ENCODE measurements around the gene ZNF397. TPM values are rescaled to one million over a fixed set of nuclear protein-coding genes. Genes with fewer than 3 reads are reported as not detected.
A peak's percentile ranks its signal among the peaks of the same experiment; 100 is the strongest.

The ZNF397 gene
- total and polyA plus RNA-seq, 2 experiments from 2014 or later: 6.5 to 10.6 TPM

GRCh38 chr18:35291166-35291565, 50.3 kb downstream of the ZNF397 start:
- H3K27ac ChIP-seq: no peak overlapping the region
- H3K36me3 ChIP-seq (ENCODE audit: low read depth): peaks cover 12% of the 10 kb centered on the region
- H3K9ac ChIP-seq: peak overlapping the region; percentile 95
- in situ Hi-C loops (cut with MboI): no loop called here
- no peak for DNase-seq
- H3K9me2 ChIP-seq (ENCODE audit: insufficient read depth): no peaks in the 10 kb centered on the region
- no peaks in the 10 kb centered on the region for H3K27me3 ChIP-seq (replicated peaks; ENCODE audit: insufficient read depth)
- peak overlapping the region; percentile 76 for H3K4me2 ChIP-seq (ENCODE audit: unreplicated experiment)
- WGBS, 2 experiments (ENCODE audit: low coverage in 1 of 2, low lambda C conversion rate in 2 of 2, missing lambda C conversion rate in 2 of 2): 92 to 93% methylated on average over 2 of the region's 2 CpGs
- H2AFZ ChIP-seq: peak overlapping the region; percentile 94; the same call in 1 of the 2 replicates
- no peaks in the 10 kb centered on the region for H4K20me1 ChIP-seq (ENCODE audit: insufficient read depth)
- H3F3A ChIP-seq (ENCODE audit: insufficient read depth): peaks cover 6% of the 10 kb centered on the region; the same call in 1 of the 2 replicates
- H3K9me3 ChIP-seq (ENCODE audit: low read depth): no peaks in the 10 kb centered on the region
- peaks cover 11% of the 10 kb centered on the region for H3K4me1 ChIP-seq (ENCODE audit: insufficient read depth)
- H3K4me3 ChIP-seq: peak overlapping the region; percentile 97
- H3K79me2 ChIP-seq (ENCODE audit: insufficient read depth): peaks cover 98% of the 10 kb centered on the region
- TF ChIP-seq EZH2phosphoT487 (IDR thresholded peaks at IDR 0.05; ENCODE audit: insufficient read depth, low read depth) (no peak), EZH2 (IDR thresholded peaks at IDR 0.05; ENCODE audit: insufficient read depth, poor library complexity, severe bottlenecking) (no peak)

GRCh38 chr18:35296060-35296459, 55.2 kb downstream of the ZNF397 start:
- no peak for DNase-seq
- WGBS, 2 experiments (ENCODE audit: low coverage in 1 of 2, low lambda C conversion rate in 2 of 2, missing lambda C conversion rate in 2 of 2): 93 to 97% methylated on average over 2 of the region's 2 CpGs
- in situ Hi-C loops (cut with MboI): no loop called here
- H3K27me3 ChIP-seq (replicated peaks; ENCODE audit: insufficient read depth): no peaks in the 10 kb centered on the region
- peaks cover 45% of the 10 kb centered on the region for H3K36me3 ChIP-seq (ENCODE audit: low read depth)
- no peak overlapping the region for H3K4me2 ChIP-seq (ENCODE audit: unreplicated experiment)
- H3K4me3 ChIP-seq: no peak overlapping the region
- H3K27ac ChIP-seq: no peak overlapping the region
- H2AFZ ChIP-seq: no peak overlapping the region
- peaks cover 8% of the 10 kb centered on the region for H3K4me1 ChIP-seq (ENCODE audit: insufficient read depth)
- no peak overlapping the region for H3K9ac ChIP-seq
- H4K20me1 ChIP-seq (ENCODE audit: insufficient read depth): no peaks in the 10 kb centered on the region
- H3K79me2 ChIP-seq (ENCODE audit: insufficient read depth): peaks cover 100% of the 10 kb centered on the region
- H3K9me3 ChIP-seq (ENCODE audit: low read depth): peaks cover 4% of the 10 kb centered on the region
- no peaks in the 10 kb centered on the region for H3K9me2 ChIP-seq (ENCODE audit: insufficient read depth)
- no peaks in the 10 kb centered on the region for H3F3A ChIP-seq (ENCODE audit: insufficient read depth)
- TF ChIP-seq EZH2phosphoT487 (IDR thresholded peaks at IDR 0.05; ENCODE audit: insufficient read depth, low read depth) (no peak), EZH2 (IDR thresholded peaks at IDR 0.05; ENCODE audit: insufficient read depth, poor library complexity, severe bottlenecking) (no peak)

GRCh38 chr18:35303610-35304009, 62.8 kb downstream of the ZNF397 start:
- Histone ChIP-seq H3K4me2 (ENCODE audit: unreplicated experiment) (no peak overlapping the region), H3K27me3 (replicated peaks; ENCODE audit: insufficient read depth) (no peaks in the 10 kb centered on the region), H3K36me3 (ENCODE audit: low read depth) (peaks cover 84% of the 10 kb centered on the region), H4K20me1 (ENCODE audit: insufficient read depth) (no peaks in the 10 kb centered on the region), H3K9ac (no peak overlapping the region), H3K79me2 (ENCODE audit: insufficient read depth) (peaks cover 72% of the 10 kb centered on the region), H3K27ac (no peak overlapping the region), H3K4me3 (no peak overlapping the region), H3K4me1 (ENCODE audit: insufficient read depth) (no peaks in the 10 kb centered on the region), H3K9me2 (ENCODE audit: insufficient read depth) (no peaks in the 10 kb centered on the region), H3K9me3 (ENCODE audit: low read depth) (peaks cover 19% of the 10 kb centered on the region), H3F3A (ENCODE audit: insufficient read depth) (no peaks in the 10 kb centered on the region; the same call in 1 of the 2 replicates), H2AFZ (no peak overlapping the region)
- TF ChIP-seq EZH2phosphoT487 (IDR thresholded peaks at IDR 0.05; ENCODE audit: insufficient read depth, low read depth) (no peak), EZH2 (IDR thresholded peaks at IDR 0.05; ENCODE audit: insufficient read depth, poor library complexity, severe bottlenecking) (no peak)
- in situ Hi-C loops (cut with MboI): no loop called here
- 98 to 99% methylated on average over 4 of the region's 4 CpGs for WGBS, 2 experiments (ENCODE audit: low coverage in 1 of 2, low lambda C conversion rate in 2 of 2, missing lambda C conversion rate in 2 of 2)
- DNase-seq: no peak

GRCh38 chr18:35306588-35307250, 65.9 kb downstream of the ZNF397 start:
- Histone ChIP-seq H3K9me2 (ENCODE audit: insufficient read depth) (no peaks in the 10 kb centered on the region), H3K36me3 (ENCODE audit: low read depth) (peaks cover 66% of the 10 kb centered on the region), H3K4me2 (ENCODE audit: unreplicated experiment) (no peak overlapping the region), H4K20me1 (ENCODE audit: insufficient read depth) (no peaks in the 10 kb centered on the region), H3K4me3 (no peak overlapping the region), H3K27ac (no peak overlapping the region), H3K27me3 (replicated peaks; ENCODE audit: insufficient read depth) (no peaks in the 10 kb centered on the region), H3K4me1 (ENCODE audit: insufficient read depth) (no peaks in the 10 kb centered on the region), H2AFZ (no peak overlapping the region), H3K79me2 (ENCODE audit: insufficient read depth) (peaks cover 41% of the 10 kb centered on the region), H3K9me3 (ENCODE audit: low read depth) (peaks cover 24% of the 10 kb centered on the region), H3K9ac (no peak overlapping the region), H3F3A (ENCODE audit: insufficient read depth) (no peaks in the 10 kb centered on the region; the same call in 1 of the 2 replicates)
- WGBS, 2 experiments (ENCODE audit: low coverage in 1 of 2, low lambda C conversion rate in 2 of 2, missing lambda C conversion rate in 2 of 2): 97% methylated on average over 5 of the region's 5 CpGs
- TF ChIP-seq EZH2 (IDR thresholded peaks at IDR 0.05; ENCODE audit: insufficient read depth, poor library complexity, severe bottlenecking) (no peak), EZH2phosphoT487 (IDR thresholded peaks at IDR 0.05; ENCODE audit: insufficient read depth, low read depth) (no peak)
- in situ Hi-C loops (cut with MboI): no loop called here
- no peak for DNase-seq

Other genes starting within 250 kb of the ZNF397 start
- gene MAPRE2, start 199.6 kb upstream of the ZNF397 start, total RNA-seq (2014; rRNA removed; shearing (Covaris generic)): 6.1 and 11.2 TPM in 2 replicates
- gene MAPRE2, start 199.6 kb upstream of the ZNF397 start, polyA plus RNA-seq (2016; fragmentation: Nextera tagmentation; extraction: Ambion mirVana): 16.0 and 16.1 TPM in 2 replicates
- 21.3 and 26.4 TPM in 2 replicates for gene ZSCAN30, start 49.2 kb downstream of the ZNF397 start, total RNA-seq (2014; rRNA removed; shearing (Covaris generic))
- 10.3 and 13.7 TPM in 2 replicates for gene ZSCAN30, start 49.2 kb downstream of the ZNF397 start, polyA plus RNA-seq (2016; fragmentation: Nextera tagmentation; extraction: Ambion mirVana)
- 23.1 and 23.6 TPM in 2 replicates for gene ZNF24, start 103.4 kb downstream of the ZNF397 start, total RNA-seq (2014; rRNA removed; shearing (Covaris generic))
- 32.3 and 33.1 TPM in 2 replicates for gene ZNF24, start 103.4 kb downstream of the ZNF397 start, polyA plus RNA-seq (2016; fragmentation: Nextera tagmentation; extraction: Ambion mirVana)
- 0.13 and 0.86 TPM in 2 replicates for gene ZNF396, start 136.3 kb downstream of the ZNF397 start, total RNA-seq (2014; rRNA removed; shearing (Covaris generic))
- 0.54 and 0.85 TPM in 2 replicates for gene ZNF396, start 136.3 kb downstream of the ZNF397 start, polyA plus RNA-seq (2016; fragmentation: Nextera tagmentation; extraction: Ambion mirVana)

Measured in GM23248 (cell line).